ENCODE results near the gene GRID2. TPM values are rescaled to one million over a fixed set of nuclear protein-coding genes. Genes with fewer than 3 reads are reported as not detected.

GRID2 gene
- total RNA-seq, 1 donor from 2014 or later = 1.3 TPM

DNA sequence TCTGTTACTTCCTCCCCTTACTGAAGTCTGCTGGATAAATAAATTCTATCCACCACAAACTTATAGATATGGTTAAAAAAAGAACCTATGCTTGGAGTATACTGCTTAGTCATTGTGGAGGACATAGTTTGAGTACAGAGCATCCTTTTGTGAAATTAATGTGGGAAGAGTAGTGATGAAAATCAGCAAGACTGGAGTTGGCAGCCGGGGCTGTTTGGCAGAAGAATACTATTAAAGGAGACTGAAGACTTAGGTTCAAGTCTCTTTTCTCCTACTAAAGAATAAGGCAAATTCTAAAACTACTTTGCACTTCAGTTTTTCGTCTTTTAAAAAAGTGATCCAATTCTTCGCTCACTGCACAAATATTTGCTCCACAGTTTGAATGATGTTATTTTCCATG lies 1198.2 kb downstream of the GRID2 start:
- Mint-ChIP-seq H3K27ac (ENCODE audit: unreplicated experiment) (no peak overlapping the region), H3K4me3 (no peak overlapping the region), H3K36me3 (ENCODE audit: low read depth) (no peaks in the 10 kb centered on the region), H3K9me3 (no peaks in the 10 kb centered on the region), H3K27me3 (ENCODE audit: low read depth) (no peaks in the 10 kb centered on the region), H3K4me1 (no peaks in the 10 kb centered on the region)
- DNase-seq (ENCODE audit: low read depth, low spot score) = no peak
- TF ChIP-seq CTCF (conservative IDR thresholded peaks at IDR 0.05) = no peak

GRCh38 chr4:93502991-93503390 lies 1199.2 kb downstream of the GRID2 start:
- no peaks in the 10 kb centered on the region for H3K4me1 Mint-ChIP-seq
- DNase-seq (ENCODE audit: low read depth, low spot score) = no peak
- H3K36me3 Mint-ChIP-seq (ENCODE audit: low read depth) = no peaks in the 10 kb centered on the region
- H3K27me3 Mint-ChIP-seq (ENCODE audit: low read depth) = no peaks in the 10 kb centered on the region
- H3K9me3 Mint-ChIP-seq = no peaks in the 10 kb centered on the region
- no peak overlapping the region for H3K4me3 Mint-ChIP-seq
- TF ChIP-seq CTCF (conservative IDR thresholded peaks at IDR 0.05) = no peak
- no peak overlapping the region for H3K27ac Mint-ChIP-seq (ENCODE audit: unreplicated experiment)

DNA sequence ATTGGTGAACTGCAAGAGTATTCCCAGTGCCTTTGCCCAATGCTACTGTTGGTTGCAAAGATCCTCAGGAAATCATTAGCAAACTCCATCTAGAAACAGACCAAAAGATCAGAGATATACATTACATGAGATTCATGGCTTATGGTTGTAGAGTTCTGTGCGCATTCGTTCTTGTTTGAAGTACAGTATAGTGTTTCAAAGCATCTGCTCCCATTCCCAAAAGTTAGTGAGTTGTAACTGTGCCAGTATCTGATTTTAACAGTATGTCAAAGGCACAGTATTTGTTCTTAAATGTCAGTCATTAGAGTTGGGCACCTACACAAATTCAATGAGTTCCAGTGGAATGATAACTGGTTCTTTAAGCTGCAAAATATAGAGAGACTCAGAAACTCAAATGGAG lies 1210.1 kb downstream of the GRID2 start:
- TF ChIP-seq CTCF (conservative IDR thresholded peaks at IDR 0.05) = no peak
- Mint-ChIP-seq H3K27me3 (ENCODE audit: low read depth) (no peaks in the 10 kb centered on the region), H3K27ac (ENCODE audit: unreplicated experiment) (no peak overlapping the region), H3K9me3 (no peaks in the 10 kb centered on the region), H3K4me3 (no peak overlapping the region), H3K36me3 (ENCODE audit: low read depth) (no peaks in the 10 kb centered on the region), H3K4me1 (no peaks in the 10 kb centered on the region)
- no peak for DNase-seq (ENCODE audit: low read depth, low spot score)

- Mint-ChIP-seq H3K4me1 (no peaks in the 10 kb centered on the region), H3K36me3 (ENCODE audit: low read depth) (no peaks in the 10 kb centered on the region), H3K9me3 (no peaks in the 10 kb centered on the region), H3K27me3 (ENCODE audit: low read depth) (no peaks in the 10 kb centered on the region), H3K4me3 (no peak overlapping the region), H3K27ac (ENCODE audit: unreplicated experiment) (no peak overlapping the region)
- no peak for TF ChIP-seq CTCF (conservative IDR thresholded peaks at IDR 0.05)
- DNase-seq (ENCODE audit: low read depth, low spot score) = no peak
Measured at GRCh38 chr4:93515208-93515607, 1211.4 kb downstream of the GRID2 start.

- no peaks in the 10 kb centered on the region for H3K4me1 Mint-ChIP-seq
- TF ChIP-seq CTCF (conservative IDR thresholded peaks at IDR 0.05) = no peak
- H3K27me3 Mint-ChIP-seq (ENCODE audit: low read depth) = no peaks in the 10 kb centered on the region
- H3K9me3 Mint-ChIP-seq = no peaks in the 10 kb centered on the region
- H3K4me3 Mint-ChIP-seq = no peak overlapping the region
- no peak for DNase-seq (ENCODE audit: low read depth, low spot score)
- no peaks in the 10 kb centered on the region for H3K36me3 Mint-ChIP-seq (ENCODE audit: low read depth)
- H3K27ac Mint-ChIP-seq (ENCODE audit: unreplicated experiment) = no peak overlapping the region
Measured at GRCh38 chr4:93529692-93530372, 1226.1 kb downstream of the GRID2 start.

Data from neural crest cell (in vitro differentiated cells).